UCSD-AML1 (cell line): Measurements from ENCODE around the gene RNF44.
A peak's percentile ranks its signal among the peaks of the same experiment; 100 is the strongest.

ENCODE experiments used
- DNase-seq: peaks from one replicate; lab custom pipeline; 2025; ENCODE audit not compliant: unreplicated experiment; lab: John Stamatoyannopoulos, UW

RNF44 gene

DNA sequence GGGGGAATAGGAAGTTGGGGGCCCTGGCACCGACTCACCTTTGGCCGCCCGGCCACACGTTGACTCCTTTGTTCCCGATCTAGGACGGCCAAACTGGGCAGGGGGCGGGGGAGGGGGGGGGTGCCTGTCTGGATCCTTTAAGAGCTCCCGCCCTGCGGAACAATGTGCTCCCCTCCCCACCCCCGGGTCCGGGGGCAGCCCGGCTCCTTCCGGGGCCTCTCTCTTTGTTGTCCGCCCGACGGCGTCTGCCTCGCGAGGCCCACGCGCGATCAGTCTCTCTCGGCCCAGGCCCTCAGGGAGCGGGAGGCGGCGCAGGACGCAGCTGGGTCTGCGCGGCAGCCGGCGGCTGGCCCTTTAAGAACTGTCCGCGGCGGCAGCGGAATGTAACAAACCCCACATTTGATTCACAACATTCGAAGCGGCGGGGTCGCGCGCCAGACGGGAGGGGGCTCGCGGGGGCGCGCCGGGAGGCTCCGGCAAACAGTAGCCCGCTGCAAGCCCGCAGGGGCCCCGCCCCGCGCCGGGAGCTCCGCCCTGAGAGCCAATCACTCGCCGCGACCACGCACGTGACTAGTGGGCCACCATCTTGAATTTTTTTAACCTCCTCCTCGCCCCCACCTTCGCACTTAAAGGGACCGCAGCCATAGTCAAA lies at the start of gene RNF44:
TSS of gene RNF44 (minus strand) at position 501 of the 652 bp plus-strand sequence. CDS start 4,930 bp downstream, outside the sequence.
- peak; percentile 96 for DNase-seq

DNA sequence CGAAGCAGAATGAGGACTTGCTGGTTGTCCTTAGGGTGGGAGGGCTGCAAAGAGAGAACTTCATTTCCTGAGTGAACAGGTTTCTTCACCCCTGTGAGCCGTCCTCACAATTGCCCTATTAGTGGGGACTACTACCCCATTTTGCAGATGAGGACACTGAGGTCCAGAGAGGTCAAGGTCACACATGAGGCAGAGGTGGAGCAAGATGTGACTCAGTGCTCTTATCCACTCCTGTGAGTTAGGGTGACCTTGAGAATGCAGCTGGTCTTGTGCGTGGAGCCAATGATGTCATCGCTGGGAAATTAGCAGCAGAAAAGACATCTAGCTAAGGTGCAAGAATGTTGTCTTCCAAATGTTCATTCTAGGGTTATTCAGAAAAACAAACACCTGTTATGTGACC lies 45.9 kb upstream of the RNF44 start:
- no peak for DNase-seq

DNA sequence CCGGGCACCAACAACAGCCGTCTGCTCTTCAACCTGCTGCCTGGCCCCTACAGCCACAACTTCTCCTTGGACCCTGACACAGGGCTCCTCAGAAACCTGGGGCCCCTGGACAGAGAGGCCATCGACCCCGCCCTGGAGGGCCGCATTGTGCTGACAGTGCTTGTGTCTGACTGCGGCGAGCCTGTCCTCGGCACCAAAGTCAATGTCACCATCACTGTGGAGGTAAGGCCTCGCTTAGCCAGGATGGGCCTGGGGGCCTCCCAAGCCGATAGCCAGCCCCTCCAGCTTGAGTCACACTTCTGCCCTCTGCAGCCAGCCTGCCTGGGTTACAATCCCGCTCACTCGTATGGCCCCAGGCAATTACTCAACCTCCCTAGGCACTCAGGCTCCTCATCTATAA lies 44.2 kb upstream of the RNF44 start:
- DNase-seq: no peak

GRCh38 chr5:176579323-176579722 lies 42.1 kb upstream of the RNF44 start:
- DNase-seq: no peak

DNA sequence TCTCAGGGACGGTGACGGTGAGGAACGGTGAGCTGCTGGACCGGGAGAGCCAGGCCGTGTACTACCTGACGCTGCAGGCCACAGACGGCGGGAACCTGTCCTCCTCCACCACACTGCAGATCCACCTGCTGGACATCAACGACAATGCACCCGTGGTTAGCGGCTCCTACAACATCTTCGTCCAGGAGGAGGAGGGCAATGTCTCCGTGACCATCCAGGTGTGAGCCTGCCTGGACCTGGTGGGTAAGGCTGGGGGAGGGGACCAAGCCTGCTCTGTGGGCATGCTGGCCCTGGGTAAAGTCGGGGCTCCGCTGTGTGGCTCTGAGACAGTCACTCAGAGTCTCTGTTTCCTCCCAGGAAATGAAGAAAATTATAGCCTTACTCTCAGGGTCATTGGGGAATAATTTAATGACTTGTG lies 41.2 kb upstream of the RNF44 start:
- DNase-seq: no peak

DNA sequence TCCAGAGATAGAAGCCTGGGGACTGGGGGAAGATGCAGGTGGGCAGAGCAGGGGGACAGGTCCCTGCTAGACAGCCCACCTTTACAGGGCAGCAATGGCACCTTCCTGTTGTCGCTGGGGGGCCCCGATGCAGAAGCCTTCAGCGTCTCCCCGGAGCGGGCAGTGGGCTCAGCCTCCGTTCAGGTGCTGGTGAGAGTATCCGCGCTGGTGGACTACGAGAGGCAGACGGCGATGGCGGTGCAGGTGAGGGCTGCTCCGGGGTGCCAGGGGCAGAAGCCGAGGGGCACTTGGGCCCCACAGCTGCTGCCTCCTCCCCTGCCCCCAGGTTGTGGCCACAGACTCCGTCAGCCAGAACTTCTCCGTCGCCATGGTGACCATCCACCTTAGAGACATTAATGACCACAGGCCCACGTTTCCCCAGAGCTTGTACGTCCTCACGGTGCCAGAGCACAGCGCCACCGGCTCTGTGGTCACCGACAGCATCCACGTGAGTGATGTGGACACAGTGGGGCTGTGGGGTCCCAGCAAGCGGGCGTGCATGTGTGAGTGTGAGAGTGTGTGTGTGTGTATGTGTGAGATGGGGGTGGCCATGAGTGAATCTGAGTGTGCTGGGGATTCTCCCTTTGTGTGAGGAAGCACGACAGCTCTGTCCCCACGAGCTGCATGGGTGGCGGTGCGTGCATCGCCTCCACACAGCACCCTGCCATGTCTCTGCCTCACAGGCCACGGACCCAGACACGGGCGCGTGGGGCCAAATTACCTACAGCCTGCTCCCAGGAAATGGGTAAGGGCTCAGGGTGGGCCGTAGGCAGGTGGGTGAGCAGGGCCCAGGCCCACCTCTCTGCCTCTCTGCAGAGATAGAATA lies 40.3 kb upstream of the RNF44 start:
- no peak for DNase-seq

GRCh38 chr5:176575488-176576422 lies 38.6 kb upstream of the RNF44 start:
- no peak for DNase-seq

- no peak for DNase-seq
These were observed 37.9 kb upstream of the RNF44 start for GRCh38 chr5:176575066-176575465.

- no peak for DNase-seq
These were observed 37.0 kb upstream of the RNF44 start for GRCh38 chr5:176574297-176574591.

- DNase-seq: peak; percentile 69
These were observed 36.5 kb upstream of the RNF44 start for GRCh38 chr5:176573564-176574296.

- no peak for DNase-seq
These were observed 32.8 kb upstream of the RNF44 start for GRCh38 chr5:176570044-176570443.

DNA sequence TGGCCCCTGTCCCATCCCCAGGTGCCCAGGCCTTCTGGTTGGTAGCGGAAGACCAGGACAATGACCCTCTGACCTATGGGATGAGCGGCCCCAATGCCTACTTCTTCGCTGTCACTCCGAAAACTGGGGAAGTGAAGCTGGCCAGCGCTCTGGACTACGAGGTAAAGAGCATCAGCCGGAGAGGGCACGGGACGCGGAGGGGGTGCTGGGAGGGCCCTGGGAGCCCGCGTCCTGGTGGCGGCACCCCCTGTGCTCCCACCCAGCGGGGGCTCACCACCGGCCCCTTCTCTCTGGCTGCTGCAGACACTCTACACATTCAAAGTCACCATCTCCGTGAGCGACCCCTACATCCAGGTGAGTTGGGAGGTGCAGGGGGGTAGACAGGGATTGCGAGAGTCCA lies 31.5 kb upstream of the RNF44 start:
- DNase-seq: no peak

DNA sequence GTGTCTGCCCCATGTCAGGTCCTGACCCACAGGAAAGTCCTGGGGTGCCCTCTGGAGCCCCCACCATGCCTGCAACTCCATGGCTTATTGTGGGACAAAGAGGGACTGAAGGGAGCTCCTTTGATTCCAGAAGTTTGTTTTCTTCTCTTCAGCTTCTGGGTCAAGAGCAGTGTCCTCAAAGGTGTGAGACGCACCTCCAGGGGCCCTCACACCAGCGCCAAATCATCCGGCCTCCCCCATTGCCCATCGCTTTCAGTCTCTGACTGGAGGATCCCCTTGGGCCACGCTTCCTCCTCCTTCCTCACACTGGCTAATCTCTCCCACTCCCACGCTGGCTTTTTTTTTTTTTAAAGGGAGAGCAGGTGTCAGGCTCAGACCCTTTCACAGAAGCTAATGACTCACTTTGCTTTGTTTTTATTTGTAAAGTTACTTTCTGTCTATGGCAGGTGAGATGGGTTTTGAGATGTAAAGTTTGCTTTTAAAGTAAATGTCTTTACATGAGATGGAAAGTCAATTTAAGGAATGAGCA lies 28.6 kb upstream of the RNF44 start:
- DNase-seq: no peak

DNA sequence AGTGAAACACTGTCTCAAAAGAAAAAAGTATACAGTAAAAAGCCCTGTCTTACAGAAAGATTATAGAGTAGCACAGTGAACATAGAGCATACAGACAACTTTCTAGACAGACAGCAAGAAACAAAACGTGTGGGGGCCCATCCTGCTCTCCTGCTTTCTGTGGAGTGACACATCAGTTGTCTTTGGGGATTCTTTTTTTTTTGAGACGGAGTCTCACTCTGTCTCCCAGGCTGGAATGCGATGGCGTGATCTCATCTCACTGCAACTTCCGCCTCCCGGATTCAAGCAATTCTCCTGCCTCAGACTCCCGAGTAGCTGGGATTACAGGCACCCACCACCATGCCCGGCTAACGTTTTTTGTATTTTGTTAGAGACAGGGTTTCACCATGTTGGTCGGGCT lies 26.8 kb upstream of the RNF44 start:
- no peak for DNase-seq

DNA sequence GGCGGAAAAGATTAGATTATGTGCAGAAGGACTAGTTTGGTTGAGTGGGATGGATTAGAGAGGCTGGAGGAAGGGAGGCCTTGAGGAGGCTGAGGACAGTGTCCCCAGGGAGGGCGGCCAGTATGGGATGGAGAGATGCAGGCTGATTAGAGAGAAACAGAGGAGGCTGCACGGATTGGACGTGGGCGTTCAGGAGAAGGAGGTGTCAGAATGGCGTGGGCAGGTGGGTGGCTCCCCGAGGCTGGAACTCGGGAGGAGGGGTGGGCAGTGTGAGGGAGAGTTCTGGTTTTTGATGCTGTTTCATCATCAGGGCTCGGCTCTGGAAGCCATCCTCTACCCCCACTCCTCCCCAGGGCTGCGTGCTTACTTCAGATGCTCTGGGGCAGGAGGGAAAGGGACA lies 25.0 kb upstream of the RNF44 start:
- DNase-seq: no peak

DNA sequence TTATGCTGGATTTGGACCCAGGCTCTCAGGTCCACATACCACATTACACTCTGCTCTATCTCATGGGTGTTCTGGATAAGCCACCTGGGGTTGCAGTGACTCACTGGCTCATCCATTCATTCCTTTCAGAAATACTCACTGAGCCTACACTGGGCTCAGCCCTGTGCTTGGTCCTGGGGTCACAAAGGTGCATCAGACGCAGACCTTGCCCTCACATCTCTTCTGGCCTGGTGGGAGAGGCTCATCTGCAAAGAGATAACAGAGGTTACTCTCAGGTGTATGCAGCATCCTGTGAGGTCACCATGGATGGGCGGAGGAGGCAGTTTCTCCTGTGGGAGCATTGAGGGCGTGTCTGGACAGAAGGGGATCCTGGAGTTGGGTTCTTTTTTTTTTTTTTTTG lies 24.1 kb upstream of the RNF44 start:
- no peak for DNase-seq

GRCh38 chr5:176560364-176560763 lies 23.2 kb upstream of the RNF44 start:
- DNase-seq: no peak

DNA sequence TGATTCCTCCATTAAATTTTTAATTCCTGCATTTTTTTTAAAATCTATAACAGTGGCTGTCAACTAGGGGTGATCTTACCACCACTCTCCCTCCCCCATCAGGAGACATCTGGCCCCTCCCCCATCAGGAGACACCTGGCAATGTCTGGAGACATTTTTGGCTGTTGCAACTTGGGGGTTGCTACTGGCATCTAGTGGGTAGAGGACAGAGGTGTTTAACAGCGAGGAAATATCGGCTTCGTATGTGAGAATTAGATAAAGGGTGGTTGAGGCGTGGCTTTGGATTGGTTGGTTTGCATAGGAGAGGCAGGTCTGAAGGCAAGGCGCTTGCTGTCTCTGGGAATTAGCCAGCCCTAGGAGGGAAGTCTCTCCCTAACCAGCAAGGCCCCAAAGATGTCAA lies 22.5 kb upstream of the RNF44 start:
- DNase-seq: no peak

GRCh38 chr5:176557846-176558245 lies 20.6 kb upstream of the RNF44 start:
- no peak for DNase-seq

GRCh38 chr5:176553260-176554085 lies 16.3 kb upstream of the RNF44 start:
- no peak for DNase-seq
